ENCODE results near the gene BSG. TPM values are rescaled to one million over a fixed set of nuclear protein-coding genes. Genes with fewer than 3 reads are reported as not detected.
A peak's percentile ranks its signal among the peaks of the same experiment; 100 is the strongest.

The BSG gene
- total RNA-seq, 1 experiment from 2014 or later = 653 TPM

DNA sequence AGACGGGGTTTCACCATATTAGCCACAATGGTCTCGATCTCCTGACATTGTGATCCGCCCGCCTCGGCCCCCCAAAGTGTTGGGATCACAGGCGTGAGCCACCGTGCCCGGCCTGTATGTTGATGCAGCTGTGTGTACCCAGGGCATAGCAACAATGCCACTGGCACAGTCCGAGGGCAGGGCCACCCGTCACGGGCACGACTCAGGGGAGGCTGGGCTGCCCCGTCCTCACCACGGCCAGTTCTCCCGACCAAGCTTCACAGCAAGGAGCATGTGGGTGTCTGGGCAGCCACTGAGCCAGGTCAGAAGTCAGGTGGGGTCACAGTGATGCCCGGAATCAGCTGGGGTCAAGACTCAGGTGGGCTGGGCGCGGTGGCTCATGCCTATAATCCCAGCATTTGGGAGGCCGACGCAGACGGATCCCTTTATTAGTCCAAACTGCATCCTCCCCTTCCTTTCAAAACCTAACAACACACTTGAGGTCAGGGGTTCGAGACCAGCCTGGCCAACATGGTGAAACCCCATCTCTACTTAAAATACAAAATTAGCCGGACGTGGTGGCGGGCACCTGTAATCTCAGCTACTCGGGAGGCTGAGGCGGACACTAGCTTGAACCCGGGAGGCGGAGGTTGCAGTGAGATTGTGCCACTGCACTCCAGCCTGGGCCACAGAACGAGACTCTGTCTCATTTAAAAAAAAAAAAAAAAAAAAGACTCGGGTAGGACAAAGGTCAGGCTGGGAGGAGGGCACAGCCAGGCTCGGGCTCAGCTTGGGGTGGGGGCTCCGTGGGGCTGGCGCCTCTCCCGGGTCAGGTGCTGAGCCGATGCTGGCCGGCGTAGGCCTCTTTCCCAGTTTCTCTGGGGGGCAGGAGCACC lies 42.0 kb upstream of the BSG start:
- no peak for DNase-seq (ENCODE audit: low read depth, low spot score)
- peaks cover 4% of the 10 kb centered on the region; the same call in 1 of the 2 replicates for H3K36me3 ChIP-seq (ENCODE audit: control insufficient read depth, insufficient read depth, low read length)
- CTCF ChIA-PET = interaction anchor here (1.2 kb wide), 1 partner anchor 24 kb away, joined by 3 read pairs; no protein-coding TSS in a partner anchor
- TF ChIP-seq POLR2AphosphoS5 (IDR thresholded peaks at IDR 0.05; ENCODE audit: low read depth, low read length) = no peak
- TF ChIP-seq SIN3A (IDR thresholded peaks at IDR 0.05; ENCODE audit: borderline replicate concordance, insufficient read depth, low read depth, low read length) = no peak
- TF ChIP-seq, protein P1, sequence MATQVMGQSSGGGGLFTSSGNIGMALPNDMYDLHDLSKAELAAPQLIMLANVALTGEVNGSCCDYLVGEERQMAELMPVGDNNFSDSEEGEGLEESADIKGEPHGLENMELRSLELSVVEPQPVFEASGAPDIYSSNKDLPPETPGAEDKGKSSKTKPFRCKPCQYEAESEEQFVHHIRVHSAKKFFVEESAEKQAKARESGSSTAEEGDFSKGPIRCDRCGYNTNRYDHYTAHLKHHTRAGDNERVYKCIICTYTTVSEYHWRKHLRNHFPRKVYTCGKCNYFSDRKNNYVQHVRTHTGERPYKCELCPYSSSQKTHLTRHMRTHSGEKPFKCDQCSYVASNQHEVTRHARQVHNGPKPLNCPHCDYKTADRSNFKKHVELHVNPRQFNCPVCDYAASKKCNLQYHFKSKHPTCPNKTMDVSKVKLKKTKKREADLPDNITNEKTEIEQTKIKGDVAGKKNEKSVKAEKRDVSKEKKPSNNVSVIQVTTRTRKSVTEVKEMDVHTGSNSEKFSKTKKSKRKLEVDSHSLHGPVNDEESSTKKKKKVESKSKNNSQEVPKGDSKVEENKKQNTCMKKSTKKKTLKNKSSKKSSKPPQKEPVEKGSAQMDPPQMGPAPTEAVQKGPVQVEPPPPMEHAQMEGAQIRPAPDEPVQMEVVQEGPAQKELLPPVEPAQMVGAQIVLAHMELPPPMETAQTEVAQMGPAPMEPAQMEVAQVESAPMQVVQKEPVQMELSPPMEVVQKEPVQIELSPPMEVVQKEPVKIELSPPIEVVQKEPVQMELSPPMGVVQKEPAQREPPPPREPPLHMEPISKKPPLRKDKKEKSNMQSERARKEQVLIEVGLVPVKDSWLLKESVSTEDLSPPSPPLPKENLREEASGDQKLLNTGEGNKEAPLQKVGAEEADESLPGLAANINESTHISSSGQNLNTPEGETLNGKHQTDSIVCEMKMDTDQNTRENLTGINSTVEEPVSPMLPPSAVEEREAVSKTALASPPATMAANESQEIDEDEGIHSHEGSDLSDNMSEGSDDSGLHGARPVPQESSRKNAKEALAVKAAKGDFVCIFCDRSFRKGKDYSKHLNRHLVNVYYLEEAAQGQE (IDR thresholded peaks at IDR 0.05; ENCODE audit: insufficient read depth in 1 of 2, low read depth in 2 of 2, low read length in 1 of 2) = no peak
- no peak for ATAC-seq
- peaks cover 17% of the 10 kb centered on the region for H3K4me1 ChIP-seq (ENCODE audit: control insufficient read depth, insufficient read depth, low read length)
- BruUV-seq (replicated peaks) = TSS peak; percentile 93
- peak overlapping the region; percentile 58 to 74 for H3K4me3 ChIP-seq (ENCODE audit: low read depth in 2 of 2, low read length in 2 of 2)
- intact Hi-C loops (cut with micrococcal nuclease; ENCODE audit: unreplicated experiment) (no loop called here), in situ Hi-C loops (cut with HindIII; ENCODE audit: low pct_unique_long_range_greater_than_20kb, low sequenced_read_pairs) (no loop called here)
- peak overlapping the region; percentile 71 for H3K27ac ChIP-seq (ENCODE audit: low read length)
- POLR2A ChIA-PET = interaction anchor here (0.6 kb wide), 1 partner anchor 14 kb away, joined by 7 read pairs; no protein-coding TSS in a partner anchor
- H3K9me3 ChIP-seq (ENCODE audit: control insufficient read depth, insufficient read depth, low read depth, low read length) = no peaks in the 10 kb centered on the region
- H3K27me3 ChIP-seq (ENCODE audit: control insufficient read depth, insufficient read depth, low read length) = no peaks in the 10 kb centered on the region

DNA sequence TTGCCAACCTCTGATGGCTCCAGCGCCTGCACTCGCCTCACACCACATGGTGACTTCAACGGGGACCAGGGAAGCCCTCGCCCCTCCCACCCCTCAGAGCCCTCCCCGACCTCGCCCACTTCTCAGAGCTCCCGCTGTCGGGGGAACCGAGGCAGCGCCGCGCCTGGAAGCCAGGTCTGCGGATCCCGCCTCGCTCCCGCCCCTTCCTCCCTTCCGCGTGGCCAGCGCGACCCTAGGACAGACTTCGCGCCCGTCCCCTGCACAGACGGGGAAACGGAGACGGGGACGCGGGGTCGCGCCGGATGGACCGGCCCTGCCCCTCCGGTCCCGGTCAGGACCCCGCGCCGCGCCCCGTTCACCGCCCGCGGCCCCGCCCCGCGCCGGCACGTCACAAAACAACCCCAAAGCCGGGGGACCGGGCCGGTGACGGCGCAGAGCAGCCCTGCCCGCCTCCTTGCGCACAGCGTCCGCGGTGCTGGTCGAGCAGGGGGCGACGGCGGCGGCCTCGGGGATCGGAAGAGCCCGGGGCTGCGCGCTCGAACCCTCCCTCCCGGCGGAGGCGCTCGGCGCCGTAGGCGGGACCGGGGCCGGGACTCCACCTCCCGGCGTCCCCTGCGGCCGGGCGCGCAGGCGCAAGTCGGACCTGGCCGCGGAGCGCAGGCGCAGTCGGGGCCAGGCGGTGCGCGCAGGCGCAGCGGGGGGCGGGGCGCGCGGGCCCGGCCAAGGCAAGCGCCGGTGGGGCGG lies 41.2 kb upstream of the BSG start:
- Histone ChIP-seq H3K9me3 (ENCODE audit: control insufficient read depth, insufficient read depth, low read depth, low read length) (no peaks in the 10 kb centered on the region), H3K4me1 (ENCODE audit: control insufficient read depth, insufficient read depth, low read length) (peaks cover 15% of the 10 kb centered on the region), H3K4me3 (ENCODE audit: low read depth in 2 of 2, low read length in 2 of 2) (peak overlapping the region; percentile 58 to 74), H3K36me3 (ENCODE audit: control insufficient read depth, insufficient read depth, low read length) (peaks cover 4% of the 10 kb centered on the region; the same call in 1 of the 2 replicates), H3K27me3 (ENCODE audit: control insufficient read depth, insufficient read depth, low read length) (no peaks in the 10 kb centered on the region), H3K27ac (ENCODE audit: low read length) (peak overlapping the region; percentile 71)
- TF ChIP-seq, protein P2, sequence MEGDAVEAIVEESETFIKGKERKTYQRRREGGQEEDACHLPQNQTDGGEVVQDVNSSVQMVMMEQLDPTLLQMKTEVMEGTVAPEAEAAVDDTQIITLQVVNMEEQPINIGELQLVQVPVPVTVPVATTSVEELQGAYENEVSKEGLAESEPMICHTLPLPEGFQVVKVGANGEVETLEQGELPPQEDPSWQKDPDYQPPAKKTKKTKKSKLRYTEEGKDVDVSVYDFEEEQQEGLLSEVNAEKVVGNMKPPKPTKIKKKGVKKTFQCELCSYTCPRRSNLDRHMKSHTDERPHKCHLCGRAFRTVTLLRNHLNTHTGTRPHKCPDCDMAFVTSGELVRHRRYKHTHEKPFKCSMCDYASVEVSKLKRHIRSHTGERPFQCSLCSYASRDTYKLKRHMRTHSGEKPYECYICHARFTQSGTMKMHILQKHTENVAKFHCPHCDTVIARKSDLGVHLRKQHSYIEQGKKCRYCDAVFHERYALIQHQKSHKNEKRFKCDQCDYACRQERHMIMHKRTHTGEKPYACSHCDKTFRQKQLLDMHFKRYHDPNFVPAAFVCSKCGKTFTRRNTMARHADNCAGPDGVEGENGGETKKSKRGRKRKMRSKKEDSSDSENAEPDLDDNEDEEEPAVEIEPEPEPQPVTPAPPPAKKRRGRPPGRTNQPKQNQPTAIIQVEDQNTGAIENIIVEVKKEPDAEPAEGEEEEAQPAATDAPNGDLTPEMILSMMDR (IDR thresholded peaks at IDR 0.05) = no peak
- TF ChIP-seq, protein P1 (IDR thresholded peaks at IDR 0.05; ENCODE audit: insufficient read depth in 1 of 2, low read depth in 2 of 2, low read length in 1 of 2) = no peak
- TF ChIP-seq SIN3A (IDR thresholded peaks at IDR 0.05; ENCODE audit: borderline replicate concordance, insufficient read depth, low read depth, low read length) (no peak), POLR2AphosphoS5 (IDR thresholded peaks at IDR 0.05; ENCODE audit: low read depth, low read length) (no peak), TCF7L2 (IDR thresholded peaks at IDR 0.05; ENCODE audit: low read depth, low read length) (no peak)
- no TSS peak for BruUV-seq (replicated peaks)
- ChIA-PET POLR2A (interaction anchor here (0.6 kb wide), 1 partner anchor 78 kb away, joined by 4 read pairs; no protein-coding TSS in a partner anchor), CTCF (interaction anchor here (1.2 kb wide), 1 partner anchor 24 kb away, joined by 3 read pairs; no protein-coding TSS in a partner anchor)
- DNase-seq (ENCODE audit: low read depth, low spot score) = no peak
- intact Hi-C loops (cut with micrococcal nuclease; ENCODE audit: unreplicated experiment) (no loop called here), in situ Hi-C loops (cut with HindIII; ENCODE audit: low pct_unique_long_range_greater_than_20kb, low sequenced_read_pairs) (no loop called here)
- peak; percentile 84 for ATAC-seq
